Measurements from ENCODE around the gene SH2B2. TPM values are rescaled to one million over a fixed set of nuclear protein-coding genes. Genes with fewer than 3 reads are reported as not detected.

The SH2B2 gene
- total RNA-seq, 1 experiment from 2014 or later: 1.4 TPM

DNA sequence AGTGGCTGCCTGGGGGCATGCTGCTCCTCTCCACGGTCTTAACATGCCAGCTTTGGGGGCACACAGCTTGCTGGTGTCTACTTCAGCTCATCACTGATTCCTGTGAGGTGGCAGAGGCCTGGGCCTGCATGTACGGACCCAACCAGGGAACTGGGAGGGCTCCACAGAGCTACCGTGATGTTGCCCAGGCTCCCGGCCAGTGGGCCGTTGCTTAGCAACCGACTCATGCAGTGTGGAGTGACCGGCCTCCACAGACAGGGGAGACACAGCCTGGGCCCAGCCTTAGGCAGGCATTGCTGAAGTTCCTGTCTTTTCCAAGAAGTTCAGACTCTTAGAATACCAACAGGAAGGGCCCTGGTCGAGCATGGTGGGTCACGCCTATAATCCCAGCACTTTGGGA is 25.8 kb upstream of the SH2B2 start:
- intact Hi-C loops (cut with micrococcal nuclease): no loop called here
- no peak overlapping the region for H3K4me3 Mint-ChIP-seq (ENCODE audit: unreplicated experiment)
- no peaks in the 10 kb centered on the region for H3K4me1 Mint-ChIP-seq (ENCODE audit: insufficient read depth, unreplicated experiment)
- ChIA-PET POLR2A (no interaction called here), CTCF (interaction anchor here (0.7 to 1.9 kb wide), 2 partner anchors 10 to 24 kb away, joined by 4 to 8 read pairs; no protein-coding TSS in a partner anchor)
- no peak for DNase-seq (ENCODE audit: unreplicated experiment)
- BruUV-seq (replicated peaks): no TSS peak
- H3K27ac Mint-ChIP-seq (ENCODE audit: low read depth, unreplicated experiment): no peak overlapping the region
- H3K36me3 Mint-ChIP-seq (ENCODE audit: insufficient read depth, unreplicated experiment): no peaks in the 10 kb centered on the region
- H3K9me3 Mint-ChIP-seq (ENCODE audit: unreplicated experiment): no peaks in the 10 kb centered on the region
- H3K27me3 Mint-ChIP-seq (ENCODE audit: insufficient read depth, unreplicated experiment): peaks cover under 1% of the 10 kb centered on the region
- TF ChIP-seq, protein P1, sequence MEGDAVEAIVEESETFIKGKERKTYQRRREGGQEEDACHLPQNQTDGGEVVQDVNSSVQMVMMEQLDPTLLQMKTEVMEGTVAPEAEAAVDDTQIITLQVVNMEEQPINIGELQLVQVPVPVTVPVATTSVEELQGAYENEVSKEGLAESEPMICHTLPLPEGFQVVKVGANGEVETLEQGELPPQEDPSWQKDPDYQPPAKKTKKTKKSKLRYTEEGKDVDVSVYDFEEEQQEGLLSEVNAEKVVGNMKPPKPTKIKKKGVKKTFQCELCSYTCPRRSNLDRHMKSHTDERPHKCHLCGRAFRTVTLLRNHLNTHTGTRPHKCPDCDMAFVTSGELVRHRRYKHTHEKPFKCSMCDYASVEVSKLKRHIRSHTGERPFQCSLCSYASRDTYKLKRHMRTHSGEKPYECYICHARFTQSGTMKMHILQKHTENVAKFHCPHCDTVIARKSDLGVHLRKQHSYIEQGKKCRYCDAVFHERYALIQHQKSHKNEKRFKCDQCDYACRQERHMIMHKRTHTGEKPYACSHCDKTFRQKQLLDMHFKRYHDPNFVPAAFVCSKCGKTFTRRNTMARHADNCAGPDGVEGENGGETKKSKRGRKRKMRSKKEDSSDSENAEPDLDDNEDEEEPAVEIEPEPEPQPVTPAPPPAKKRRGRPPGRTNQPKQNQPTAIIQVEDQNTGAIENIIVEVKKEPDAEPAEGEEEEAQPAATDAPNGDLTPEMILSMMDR (IDR thresholded peaks at IDR 0.05; ENCODE audit: unreplicated experiment): no peak

- intact Hi-C loops (cut with micrococcal nuclease): no loop called here
- no TSS peak for BruUV-seq (replicated peaks)
- Mint-ChIP-seq H3K27me3 (ENCODE audit: insufficient read depth, unreplicated experiment) (peaks cover 7% of the 10 kb centered on the region), H3K9me3 (ENCODE audit: unreplicated experiment) (no peaks in the 10 kb centered on the region), H3K27ac (ENCODE audit: low read depth, unreplicated experiment) (no peak overlapping the region), H3K4me1 (ENCODE audit: insufficient read depth, unreplicated experiment) (no peaks in the 10 kb centered on the region), H3K4me3 (ENCODE audit: unreplicated experiment) (no peak overlapping the region), H3K36me3 (ENCODE audit: insufficient read depth, unreplicated experiment) (no peaks in the 10 kb centered on the region)
- CTCF ChIA-PET: interaction anchor here (0.7 to 1.9 kb wide), 2 partner anchors 10 to 25 kb away, joined by 4 to 8 read pairs; no protein-coding TSS in a partner anchor
- TF ChIP-seq, protein P1 (IDR thresholded peaks at IDR 0.05; ENCODE audit: unreplicated experiment): no peak
- POLR2A ChIA-PET: no interaction called here
- no peak for DNase-seq (ENCODE audit: unreplicated experiment)
These were observed 25.2 kb upstream of the SH2B2 start for GRCh38 chr7:102261451-102261850.

- ChIA-PET CTCF (interaction anchor here (0.5 to 0.7 kb wide), 3 partner anchors 127 to 1291 kb away, joined by 3 to 6 read pairs (median 4); no protein-coding TSS in a partner anchor), POLR2A (no interaction called here)
- DNase-seq (ENCODE audit: unreplicated experiment): no peak
- Mint-ChIP-seq H3K4me3 (ENCODE audit: unreplicated experiment) (no peak overlapping the region), H3K36me3 (ENCODE audit: insufficient read depth, unreplicated experiment) (no peaks in the 10 kb centered on the region), H3K27me3 (ENCODE audit: insufficient read depth, unreplicated experiment) (peaks cover 13% of the 10 kb centered on the region), H3K9me3 (ENCODE audit: unreplicated experiment) (no peaks in the 10 kb centered on the region), H3K27ac (ENCODE audit: low read depth, unreplicated experiment) (no peak overlapping the region), H3K4me1 (ENCODE audit: insufficient read depth, unreplicated experiment) (no peaks in the 10 kb centered on the region)
- BruUV-seq (replicated peaks): no TSS peak
- intact Hi-C loops (cut with micrococcal nuclease): no loop called here
- TF ChIP-seq, protein P1 (IDR thresholded peaks at IDR 0.05; ENCODE audit: unreplicated experiment): no peak
These were observed 24.1 kb upstream of the SH2B2 start for GRCh38 chr7:102262546-102262945.

DNA sequence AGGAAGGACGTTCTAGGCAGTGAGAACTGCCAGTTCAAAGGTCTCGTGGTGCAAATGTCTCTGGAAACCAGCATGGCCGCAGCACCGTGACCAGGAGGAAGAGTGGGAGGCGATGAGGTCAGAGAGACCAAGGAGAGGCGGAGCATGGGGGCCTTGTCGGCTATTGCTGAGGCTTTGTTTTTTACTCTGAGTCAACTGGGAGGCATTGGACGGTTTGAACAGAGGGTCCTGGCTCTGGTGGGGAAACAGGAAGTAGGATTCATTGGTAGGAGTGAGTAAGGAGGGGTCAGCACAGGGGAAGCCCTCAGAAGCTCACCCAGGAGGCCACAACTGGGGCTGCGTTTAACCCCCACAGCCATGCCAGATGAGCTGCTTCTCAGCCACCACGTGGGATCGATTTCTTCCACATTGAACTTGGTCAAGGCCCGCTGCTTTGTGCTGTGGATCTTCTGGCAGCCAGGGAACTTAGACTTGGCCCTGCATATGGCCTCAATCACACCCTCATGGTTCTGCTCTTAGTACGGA is 22.2 kb upstream of the SH2B2 start:
- DNase-seq (ENCODE audit: unreplicated experiment): no peak
- BruUV-seq (replicated peaks): no TSS peak
- Mint-ChIP-seq H3K4me3 (ENCODE audit: unreplicated experiment) (no peak overlapping the region), H3K9me3 (ENCODE audit: unreplicated experiment) (no peaks in the 10 kb centered on the region), H3K27ac (ENCODE audit: low read depth, unreplicated experiment) (no peak overlapping the region), H3K36me3 (ENCODE audit: insufficient read depth, unreplicated experiment) (no peaks in the 10 kb centered on the region), H3K4me1 (ENCODE audit: insufficient read depth, unreplicated experiment) (no peaks in the 10 kb centered on the region), H3K27me3 (ENCODE audit: insufficient read depth, unreplicated experiment) (peaks cover 26% of the 10 kb centered on the region)
- ChIA-PET CTCF (no interaction called here), POLR2A (no interaction called here)
- TF ChIP-seq, protein P1 (IDR thresholded peaks at IDR 0.05; ENCODE audit: unreplicated experiment): no peak
- intact Hi-C loops (cut with micrococcal nuclease): no loop called here

Measured in MCF 10A (cell line).